GM12873 (cell line): ENCODE data around the gene APBB2.

ENCODE experiments used
- CTCF ChIP-seq: IDR thresholded peaks from 2 replicates; pipeline ENCODE4 v1.5.1; 2012; ENCODE audit warnings: low read depth, mild to moderate bottlenecking, moderate library complexity, low read length, control low read depth; ENCODE audit not compliant: insufficient read depth; ENCODE audit errors: missing control alignments

Gene APBB2

GRCh38 chr4:40978548-40978947, 235.8 kb downstream of the APBB2 start:
- no peak for TF ChIP-seq CTCF

- peak; percentile 56 for TF ChIP-seq CTCF
These were observed 238.0 kb downstream of the APBB2 start for GRCh38 chr4:40976343-40976742.

- TF ChIP-seq CTCF: no peak
These were observed 241.6 kb downstream of the APBB2 start for GRCh38 chr4:40972722-40973121.

GRCh38 chr4:40971338-40971737, 243.0 kb downstream of the APBB2 start:
- no peak for TF ChIP-seq CTCF

- no peak for TF ChIP-seq CTCF
These were observed 244.8 kb downstream of the APBB2 start for GRCh38 chr4:40969501-40969900.

- TF ChIP-seq CTCF: no peak
These were observed 246.8 kb downstream of the APBB2 start for GRCh38 chr4:40967550-40967949.

- no peak for TF ChIP-seq CTCF
These were observed 248.3 kb downstream of the APBB2 start for GRCh38 chr4:40966091-40966490.

GRCh38 chr4:40963897-40964478, 250.4 kb downstream of the APBB2 start:
- no peak for TF ChIP-seq CTCF
